Hepatocyte (in vitro differentiated cells): Measurements from ENCODE around the gene SYTL3.

Source experiments
- CTCF ChIP-seq: fragments of 200-600 bp; sonication (generic); IDR thresholded peaks from 2 replicates; pipeline ENCODE4 v1.5.1; 2016; ENCODE audit warnings: antibody characterized with exemption, mild to moderate bottlenecking; ENCODE audit not compliant: poor library complexity
- EZH2 ChIP-seq: fragments of 200-600 bp; sonication (generic); IDR thresholded peaks from 2 replicates; pipeline ENCODE4 v1.6.1; 2016; ENCODE audit warnings: antibody characterized with exemption, mild to moderate bottlenecking, borderline replicate concordance

GRCh38 chr6:158705386-158706126 lies 55.7 kb downstream of the SYTL3 start:
- TF ChIP-seq CTCF (no peak), EZH2 (no peak)
